Endothelial cell of umbilical vein (primary cell): ENCODE data around the gene TMOD4. TPM values are rescaled to one million over a fixed set of nuclear protein-coding genes. Genes with fewer than 3 reads are reported as not detected.

Source experiments
- BruUV-seq: library from RNA; stranded (reverse); fragments of 400-500 nt; replicated peaks from 2 replicates; lab custom pipeline; 2021; lab: Mats Ljungman, UMichigan
- CTCF ChIA-PET: fragments of 300-600, 350-600 bp; sonication (Branson Sonifier 250); formaldehyde crosslinking; loops from one replicate; lab custom pipeline; 2021; ENCODE audit warnings: antibody characterized with exemption, inconsistent platforms; lab: Charles Lee
- POLR2A ChIA-PET: fragments of 300-600, 350-600 bp; sonication (Branson Sonifier 250); formaldehyde crosslinking; loops from one replicate; lab custom pipeline; 2021; ENCODE audit warnings: antibody characterized with exemption, inconsistent platforms; lab: Charles Lee
- DNase-seq: peaks from one replicate; pipeline ENCODE4 v3.0.0-alpha.2; 2011; ENCODE audit warnings: low read depth, low spot score
- FAIRE-seq: peaks from 2 replicates; lab custom pipeline; 2011; peaks lifted over from hg19 to GRCh38; lab: Jason Lieb, UNC
- H2AFZ ChIP-seq: 2 replicates; pipeline ENCODE4 v1.6.0; 2012; ENCODE audit warnings: low read depth, low read length, control low read depth, inconsistent platforms
- H3K27ac ChIP-seq: 2 replicates; pipeline ENCODE4 v1.5.1; 2011; ENCODE audit warnings: low read depth, mild to moderate bottlenecking, control low read depth, low read length, moderate library complexity; ENCODE audit not compliant: insufficient read depth
- H3K27me3 ChIP-seq, 2 experiments: 2 replicates each; pipeline versions ENCODE4 v1.6.0 to v1.6.1; 2011; ENCODE audit warnings: low read length in 2 of 2, mixed read lengths in 1 of 2; ENCODE audit not compliant: control insufficient read depth in 2 of 2, insufficient read depth in 2 of 2
- H3K36me3 ChIP-seq, 2 experiments: 2 replicates in 1 of 2; 3 replicates in 1 of 2; pipeline ENCODE4 v1.5.1; 2011; ENCODE audit warnings: low read length in 2 of 2, mild to moderate bottlenecking in 1 of 2, moderate library complexity in 1 of 2; ENCODE audit not compliant: control insufficient read depth in 2 of 2, insufficient read depth in 2 of 2; ENCODE audit errors: extremely low read depth in 1 of 2
- H3K4me1 ChIP-seq: 3 replicates; pipeline ENCODE4 v1.5.1; 2011; ENCODE audit warnings: mild to moderate bottlenecking, low read length; ENCODE audit not compliant: control insufficient read depth, insufficient read depth; ENCODE audit errors: extremely low read depth
- H3K4me2 ChIP-seq: 2 replicates; pipeline ENCODE4 v1.6.1; 2011; ENCODE audit warnings: low read length, control low read depth, mixed read lengths; ENCODE audit not compliant: insufficient read depth
- H3K4me3 ChIP-seq, 3 experiments: fragments of 200-600 bp in 1 of 3; sonication (generic), shearing (Covaris generic) in 1 of 3; replicated peaks in 1 of 3; 2 replicates each; pipeline ENCODE4 v1.5.1; 2011 to 2016; ENCODE audit warnings: control low read depth in 3 of 3, low read length in 3 of 3, mild to moderate bottlenecking in 2 of 3, inconsistent platforms in 1 of 3, low read depth in 1 of 3, moderate library complexity in 1 of 3; ENCODE audit not compliant: insufficient read depth in 1 of 3
- H3K79me2 ChIP-seq: 2 replicates; pipeline ENCODE4 v1.6.0; 2012; ENCODE audit warnings: low read length, inconsistent platforms; ENCODE audit not compliant: control insufficient read depth, insufficient read depth
- H3K9ac ChIP-seq: replicated peaks from 2 replicates; pipeline ENCODE3; 2011; ENCODE audit warnings: low read length, control low read depth; ENCODE audit not compliant: insufficient read depth; ENCODE audit errors: extremely low read depth
- H3K9me1 ChIP-seq: replicated peaks from 3 replicates; pipeline ENCODE4 v1.6.0; 2011; ENCODE audit warnings: mild to moderate bottlenecking, low read length; ENCODE audit not compliant: control insufficient read depth, insufficient read depth; ENCODE audit errors: extremely low read depth
- H3K9me3 ChIP-seq: replicated peaks from 2 replicates; pipeline ENCODE4 v1.5.1; 2012; ENCODE audit warnings: low read length, inconsistent platforms; ENCODE audit not compliant: control insufficient read depth, insufficient read depth
- H4K20me1 ChIP-seq: replicated peaks from 2 replicates; pipeline ENCODE3; 2011; ENCODE audit warnings: mild to moderate bottlenecking, low read length; ENCODE audit not compliant: control insufficient read depth, insufficient read depth; ENCODE audit errors: extremely low read depth
- CTCF ChIP-seq, 2 donors: IDR thresholded peaks; 1 replicate in 1 of 2; 2 replicates in 1 of 2; pipeline ENCODE4 v1.5.1; 2011; ENCODE audit warnings: low read length in 2 of 2, mild to moderate bottlenecking in 2 of 2, moderate library complexity in 2 of 2, control low read depth in 1 of 2, inconsistent platforms in 1 of 2, low read depth in 1 of 2; ENCODE audit not compliant: insufficient read depth in 1 of 2; ENCODE audit errors: extremely low read depth in 1 of 2
- EZH2 ChIP-seq: IDR thresholded peaks from 2 replicates; pipeline ENCODE4 v1.6.1; 2012; ENCODE audit warnings: borderline replicate concordance, low read depth, mild to moderate bottlenecking, moderate library complexity, low read length, inconsistent platforms; ENCODE audit not compliant: severe bottlenecking
- FOS ChIP-seq: IDR thresholded peaks from 2 replicates; pipeline ENCODE4 v1.6.1; 2011; ENCODE audit warnings: mild to moderate bottlenecking, low read length, moderate library complexity, borderline replicate concordance; ENCODE audit not compliant: insufficient read depth
- GATA2 ChIP-seq: IDR thresholded peaks from 2 replicates; pipeline ENCODE4 v1.7.0; 2011; ENCODE audit warnings: low read depth, mild to moderate bottlenecking, moderate library complexity, mixed read lengths, low read length; ENCODE audit not compliant: insufficient read length, insufficient read depth
- JUN ChIP-seq: IDR thresholded peaks from 2 replicates; pipeline ENCODE4 v1.6.1; 2011; ENCODE audit warnings: borderline replicate concordance, low read depth; ENCODE audit not compliant: insufficient read length, insufficient read depth
- MAX ChIP-seq: IDR thresholded peaks from 2 replicates; pipeline ENCODE4 v1.6.1; 2011; ENCODE audit not compliant: insufficient read depth, insufficient read length
- MYC ChIP-seq: IDR thresholded peaks from one replicate; pipeline ENCODE4 v1.6.1; 2011; ENCODE audit warnings: mild to moderate bottlenecking, low read depth, low read length
- POLR2A ChIP-seq: IDR thresholded peaks from 2 replicates; pipeline ENCODE4 v1.6.1; 2012; ENCODE audit warnings: low read depth, mild to moderate bottlenecking, control low read depth, low read length
- POLR2AphosphoS5 ChIP-seq: IDR thresholded peaks from 2 replicates; pipeline ENCODE4 v1.6.1; 2012; ENCODE audit warnings: low read depth, mild to moderate bottlenecking, control low read depth, low read length, moderate library complexity; ENCODE audit not compliant: insufficient read depth
- dilution Hi-C: fragments of 300-500 bp; cut with MboI; formaldehyde crosslinking; loops from one replicate; pipeline ENCODE4 v1.15.0; 2019; ENCODE audit warnings: low sequenced_read_pairs; ENCODE audit not compliant: extremely low pct_ligation_motif_present
- intact Hi-C: fragments of 100-400 bp; cut with micrococcal nuclease; formaldehyde crosslinking; loops from one replicate; pipeline ENCODE4 v1.10.0; 2022
- polyA plus RNA-seq, 4 experiments: library from polyadenylated mRNA; depleted of rRNA in 3 of 4; stranded (reverse) in 3 of 4; unstranded in 1 of 4; fragments of >200 nt; gene quantifications; 2 replicates each; pipeline versions ENCODE4 v1.2.1 to v1.2.3, GENCODE V29; 2011 to 2012; ENCODE audit warnings: missing spikeins in 1 of 4
- total RNA-seq: library from RNA; stranded (reverse); gene quantifications from 2 replicates; pipeline ENCODE4 v1.2.3, GENCODE V29; 2021

The TMOD4 gene
- total and polyA plus RNA-seq, 2 donors (not counting 3 experiments of a cell fraction or from before 2014, with no cell fraction given): 0.22 to 1.4 TPM

DNA sequence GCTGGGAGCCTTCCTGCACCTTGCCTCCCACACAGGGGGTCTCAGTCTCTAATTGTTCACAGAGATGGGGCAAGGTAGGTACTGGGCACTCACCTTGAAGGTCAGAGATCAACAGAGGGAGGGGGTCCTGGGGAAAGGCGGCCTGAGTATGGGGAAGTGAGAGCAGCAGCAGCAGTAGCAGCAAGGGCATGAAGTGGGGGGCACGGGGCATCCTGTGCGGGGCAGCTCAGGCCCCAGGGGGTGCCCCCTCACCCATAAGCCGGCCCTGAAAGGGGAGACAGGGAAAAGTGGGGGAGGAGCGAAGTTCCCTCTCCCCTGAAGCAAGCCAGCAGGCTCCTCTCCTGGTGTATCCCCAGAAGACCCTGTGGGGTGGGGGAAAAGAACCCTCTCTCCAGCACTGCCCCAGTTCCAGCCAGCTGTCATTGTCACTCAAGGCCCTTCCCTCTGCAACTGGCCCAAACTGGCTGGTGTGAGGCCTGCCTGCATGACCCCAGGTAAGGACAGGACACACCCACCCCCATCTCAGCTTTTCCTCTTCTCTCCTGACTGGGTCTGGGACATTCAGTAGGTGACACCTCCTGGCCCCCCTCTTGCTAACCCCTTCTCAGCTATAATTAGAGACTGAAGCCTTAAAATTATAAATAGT lies 33.2 kb downstream of the TMOD4 start:
- intact Hi-C loops (no loop called here), dilution Hi-C loops (no loop called here)
- no peaks in the 10 kb centered on the region for H4K20me1 ChIP-seq
- ChIA-PET POLR2A (interaction anchor here (0.6 kb wide), 1 partner anchor 108 kb away, joined by 3 read pairs; no protein-coding TSS in a partner anchor), CTCF (interaction anchor here (0.7 to 2.8 kb wide), 6 partner anchors 11 to 43 kb away, joined by 4 to 16 read pairs (median 6); no protein-coding TSS in a partner anchor)
- no peak overlapping the region for H3K27ac ChIP-seq
- H3K9ac ChIP-seq: no peak overlapping the region
- FAIRE-seq (no peak), DNase-seq (no peak)
- peaks cover 2 to 31% of the 10 kb centered on the region in 2 experiments for H3K36me3 ChIP-seq
- no peaks in the 10 kb centered on the region for H3K9me3 ChIP-seq
- no peaks in the 10 kb centered on the region for H3K79me2 ChIP-seq
- no peak overlapping the region for H3K4me2 ChIP-seq
- H2AFZ ChIP-seq: no peak overlapping the region
- H3K27me3 ChIP-seq: no peaks in the 10 kb centered on the region
- H3K4me3 ChIP-seq: no peak overlapping the region
- no peaks in the 10 kb centered on the region for H3K9me1 ChIP-seq
- peaks cover 28% of the 10 kb centered on the region for H3K4me1 ChIP-seq
- no peak for TF ChIP-seq CTCF (IDR thresholded peaks at IDR 0.05; ENCODE audit: extremely low read depth in 1 of 2, insufficient read depth in 1 of 2, low read depth in 1 of 2, low read length in 2 of 2)
- no peak for TF ChIP-seq POLR2A
- TF ChIP-seq FOS: no peak
- TF ChIP-seq MAX: no peak
- no peak for TF ChIP-seq POLR2AphosphoS5
- TF ChIP-seq EZH2: no peak
- no peak for TF ChIP-seq JUN
- no peak for TF ChIP-seq MYC
- no peak for TF ChIP-seq GATA2
- no TSS peak for BruUV-seq
